HG02588 (cell line): Measurements from ENCODE around the gene OSM.

ENCODE experiments used
- ATAC-seq: cut with Tn5 transposase; IDR thresholded peaks from one replicate; pipeline ENCODE4 v1.9.1; 2021; ENCODE audit warnings: mild to moderate bottlenecking, moderate library complexity; ENCODE audit not compliant: unreplicated experiment

OSM gene

GRCh38 chr22:30266445-30267381 is at the start of gene OSM:
Gene OSM, minus strand, starts transcription at chr22:30266851. Its CDS starts 52 bp downstream, at chr22:30266799.
- ATAC-seq, result peak; percentile 14

GRCh38 chr22:30315962-30316576 is 49.4 kb upstream of the OSM start:
- ATAC-seq, result no peak

- ATAC-seq, result no peak
These were observed 48.3 kb upstream of the OSM start for GRCh38 chr22:30314915-30315314.

- no peak for ATAC-seq
These were observed 47.1 kb upstream of the OSM start for GRCh38 chr22:30313527-30314363.

GRCh38 chr22:30312053-30312452 is 45.4 kb upstream of the OSM start:
- ATAC-seq, result no peak

- no peak for ATAC-seq
These were observed 44.5 kb upstream of the OSM start for GRCh38 chr22:30310881-30311771.

- peak; percentile 30 for ATAC-seq
These were observed 43.5 kb upstream of the OSM start for GRCh38 chr22:30309951-30310741.

- no peak for ATAC-seq
These were observed 42.0 kb upstream of the OSM start for GRCh38 chr22:30308518-30309230.

- ATAC-seq, result no peak
These were observed 41.4 kb upstream of the OSM start for GRCh38 chr22:30308093-30308492.

- ATAC-seq, result no peak
These were observed 40.5 kb upstream of the OSM start for GRCh38 chr22:30307041-30307574.

- no peak for ATAC-seq
These were observed 40.0 kb upstream of the OSM start for GRCh38 chr22:30306627-30307011.

GRCh38 chr22:30305906-30306626 is 39.4 kb upstream of the OSM start:
- ATAC-seq, result no peak

GRCh38 chr22:30305519-30305905 is 38.9 kb upstream of the OSM start:
- no peak for ATAC-seq

- ATAC-seq, result no peak
These were observed 38.0 kb upstream of the OSM start for GRCh38 chr22:30304495-30305244.

GRCh38 chr22:30302810-30303138 is 36.1 kb upstream of the OSM start:
- ATAC-seq, result no peak

- no peak for ATAC-seq
These were observed 35.6 kb upstream of the OSM start for GRCh38 chr22:30301995-30302809.

GRCh38 chr22:30299322-30299721 is 32.7 kb upstream of the OSM start:
- ATAC-seq, result no peak
